OCI-LY1 (cell line): Measurements from ENCODE around the gene SCD.

Experiments
- H2AFZ ChIP-seq: fragments of 200-600 bp; sonication (generic), shearing (Covaris generic); 2 replicates; pipeline ENCODE4 v1.6.0; 2014; ENCODE audit warnings: antibody characterized with exemption, mild to moderate bottlenecking, low read length
- H3F3A ChIP-seq: fragments of 200-600 bp; sonication (generic), shearing (Covaris generic); 2 replicates; pipeline ENCODE4 v1.6.0; 2014; ENCODE audit warnings: mild to moderate bottlenecking, antibody characterized with exemption, low read length, moderate library complexity; ENCODE audit not compliant: insufficient read depth
- H3K27ac ChIP-seq: fragments of 200-600 bp; sonication (generic); 2 replicates; pipeline ENCODE4 v1.5.1; 2014; ENCODE audit warnings: low read length, mixed run types, mild to moderate bottlenecking, low read depth; ENCODE audit not compliant: poor library complexity, severe bottlenecking
- H3K27me3 ChIP-seq: fragments of 200-600 bp; sonication (generic); 2 replicates; pipeline ENCODE4 v1.6.0; 2014; ENCODE audit warnings: antibody characterized with exemption, mild to moderate bottlenecking, low read length, moderate library complexity; ENCODE audit not compliant: insufficient read depth
- H3K36me3 ChIP-seq: fragments of 200-600 bp; sonication (generic); 2 replicates; pipeline ENCODE4 v1.6.1; 2014; ENCODE audit warnings: mild to moderate bottlenecking, antibody characterized with exemption, low read length, moderate library complexity, mixed read lengths; ENCODE audit not compliant: insufficient read depth
- H3K4me1 ChIP-seq: fragments of 200-600 bp; sonication (generic); 2 replicates; pipeline ENCODE4 v1.5.1; 2014; ENCODE audit warnings: mild to moderate bottlenecking, low read length, moderate library complexity; ENCODE audit not compliant: insufficient read depth, severe bottlenecking
- H3K4me2 ChIP-seq: fragments of 200-600 bp; sonication (generic), shearing (Covaris generic); 2 replicates; pipeline ENCODE4 v1.6.1; 2014; ENCODE audit warnings: low read length
- H3K4me3 ChIP-seq: fragments of 200-600 bp; sonication (generic); 2 replicates; pipeline ENCODE4 v1.5.1; 2014; ENCODE audit warnings: low read length, low read depth, mild to moderate bottlenecking, mixed read lengths; ENCODE audit not compliant: poor library complexity, severe bottlenecking
- H3K79me2 ChIP-seq: fragments of 200-600 bp; shearing (Covaris generic); 2 replicates; pipeline ENCODE4 v1.6.1; 2016; ENCODE audit warnings: mixed run types, low read length, mixed read lengths; ENCODE audit not compliant: insufficient read depth
- H3K9ac ChIP-seq: fragments of 200-600 bp; sonication (generic), shearing (Covaris generic); 2 replicates; pipeline ENCODE4 v1.6.1; 2014; ENCODE audit warnings: mild to moderate bottlenecking, low read length, mixed read lengths
- H3K9me2 ChIP-seq: fragments of 200-600 bp; sonication (generic), shearing (Covaris generic); 2 replicates; pipeline ENCODE4 v1.6.1; 2014; ENCODE audit warnings: low read depth, mild to moderate bottlenecking, low read length, mixed read lengths
- H3K9me3 ChIP-seq: fragments of 200-600 bp; shearing (Covaris generic); 2 replicates; pipeline ENCODE4 v1.6.1; 2014; ENCODE audit warnings: low read length, mixed read lengths
- H4K20me1 ChIP-seq: fragments of 200-600 bp; sonication (generic), shearing (Covaris generic); 2 replicates; pipeline ENCODE4 v1.6.0; 2016; ENCODE audit warnings: mild to moderate bottlenecking, low read length; ENCODE audit not compliant: insufficient read depth
- CTCF ChIP-seq: fragments of 200-600 bp; sonication (generic), shearing (Covaris generic); IDR thresholded peaks from 2 replicates; pipeline ENCODE4 v1.5.1; 2017; ENCODE audit warnings: mild to moderate bottlenecking, antibody characterized with exemption, low read length, moderate library complexity, mixed read lengths
- EZH2 ChIP-seq: fragments of 200-600 bp; sonication (generic), shearing (Covaris generic); IDR thresholded peaks from 2 replicates; pipeline ENCODE4 v1.8.0; 2017; ENCODE audit warnings: borderline replicate concordance, mixed run types, mild to moderate bottlenecking, antibody characterized with exemption, low read length, moderate library complexity, mixed read lengths

The SCD gene

DNA sequence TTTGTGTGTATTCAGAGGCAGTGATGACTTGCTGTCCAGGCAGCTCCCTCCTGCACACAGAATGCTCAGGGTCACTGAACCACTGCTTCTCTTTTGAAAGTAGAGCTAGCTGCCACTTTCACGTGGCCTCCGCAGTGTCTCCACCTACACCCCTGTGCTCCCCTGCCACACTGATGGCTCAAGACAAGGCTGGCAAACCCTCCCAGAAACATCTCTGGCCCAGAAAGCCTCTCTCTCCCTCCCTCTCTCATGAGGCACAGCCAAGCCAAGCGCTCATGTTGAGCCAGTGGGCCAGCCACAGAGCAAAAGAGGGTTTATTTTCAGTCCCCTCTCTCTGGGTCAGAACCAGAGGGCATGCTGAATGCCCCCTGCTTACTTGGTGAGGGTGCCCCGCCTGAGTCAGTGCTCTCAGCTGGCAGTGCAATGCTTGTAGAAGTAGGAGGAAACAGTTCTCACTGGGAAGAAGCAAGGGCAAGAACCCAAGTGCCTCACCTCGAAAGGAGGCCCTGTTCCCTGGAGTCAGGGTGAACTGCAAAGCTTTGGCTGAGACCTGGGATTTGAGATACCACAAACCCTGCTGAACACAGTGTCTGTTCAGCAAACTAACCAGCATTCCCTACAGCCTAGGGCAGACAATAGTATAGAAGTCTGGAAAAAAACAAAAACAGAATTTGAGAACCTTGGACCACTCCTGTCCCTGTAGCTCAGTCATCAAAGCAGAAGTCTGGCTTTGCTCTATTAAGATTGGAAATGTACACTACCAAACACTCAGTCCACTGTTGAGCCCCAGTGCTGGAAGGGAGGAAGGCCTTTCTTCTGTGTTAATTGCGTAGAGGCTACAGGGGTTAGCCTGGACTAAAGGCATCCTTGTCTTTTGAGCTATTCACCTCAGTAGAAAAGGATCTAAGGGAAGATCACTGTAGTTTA is 15.8 kb downstream of the SCD start:
- Histone ChIP-seq H3K36me3 (peaks cover 49% of the 10 kb centered on the region), H3K9ac (no peak overlapping the region), H3K79me2 (no peaks in the 10 kb centered on the region), H3K4me1 (no peaks in the 10 kb centered on the region), H3K27me3 (no peaks in the 10 kb centered on the region), H3F3A (no peaks in the 10 kb centered on the region), H4K20me1 (no peaks in the 10 kb centered on the region), H2AFZ (no peak overlapping the region), H3K4me3 (no peak overlapping the region), H3K4me2 (no peak overlapping the region), H3K27ac (no peak overlapping the region), H3K9me2 (no peaks in the 10 kb centered on the region), H3K9me3 (no peaks in the 10 kb centered on the region)
- no peak for TF ChIP-seq CTCF
- TF ChIP-seq EZH2: no peak

DNA sequence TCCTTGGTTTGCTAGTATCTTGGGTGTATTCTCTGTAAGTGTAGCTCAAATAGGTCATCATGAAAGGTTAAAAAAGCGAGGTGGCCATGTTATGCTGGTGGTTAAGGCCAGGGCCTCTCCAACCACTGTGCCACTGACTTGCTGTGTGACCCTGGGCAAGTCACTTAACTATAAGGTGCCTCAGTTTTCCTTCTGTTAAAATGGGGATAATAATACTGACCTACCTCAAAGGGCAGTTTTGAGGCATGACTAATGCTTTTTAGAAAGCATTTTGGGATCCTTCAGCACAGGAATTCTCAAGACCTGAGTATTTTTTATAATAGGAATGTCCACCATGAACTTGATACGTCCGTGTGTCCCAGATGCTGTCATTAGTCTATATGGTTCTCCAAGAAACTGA is 17.1 kb downstream of the SCD start:
- H3K27ac ChIP-seq: no peak overlapping the region
- H3K9ac ChIP-seq: no peak overlapping the region
- H3K4me2 ChIP-seq: no peak overlapping the region
- no peaks in the 10 kb centered on the region for H3F3A ChIP-seq
- H3K4me1 ChIP-seq: no peaks in the 10 kb centered on the region
- H3K9me3 ChIP-seq: no peaks in the 10 kb centered on the region
- no peaks in the 10 kb centered on the region for H3K27me3 ChIP-seq
- H3K9me2 ChIP-seq: no peaks in the 10 kb centered on the region
- H4K20me1 ChIP-seq: no peaks in the 10 kb centered on the region
- no peak overlapping the region for H3K4me3 ChIP-seq
- TF ChIP-seq CTCF (no peak), EZH2 (no peak)
- H2AFZ ChIP-seq: no peak overlapping the region
- H3K36me3 ChIP-seq: peaks cover 42% of the 10 kb centered on the region
- H3K79me2 ChIP-seq: no peaks in the 10 kb centered on the region

DNA sequence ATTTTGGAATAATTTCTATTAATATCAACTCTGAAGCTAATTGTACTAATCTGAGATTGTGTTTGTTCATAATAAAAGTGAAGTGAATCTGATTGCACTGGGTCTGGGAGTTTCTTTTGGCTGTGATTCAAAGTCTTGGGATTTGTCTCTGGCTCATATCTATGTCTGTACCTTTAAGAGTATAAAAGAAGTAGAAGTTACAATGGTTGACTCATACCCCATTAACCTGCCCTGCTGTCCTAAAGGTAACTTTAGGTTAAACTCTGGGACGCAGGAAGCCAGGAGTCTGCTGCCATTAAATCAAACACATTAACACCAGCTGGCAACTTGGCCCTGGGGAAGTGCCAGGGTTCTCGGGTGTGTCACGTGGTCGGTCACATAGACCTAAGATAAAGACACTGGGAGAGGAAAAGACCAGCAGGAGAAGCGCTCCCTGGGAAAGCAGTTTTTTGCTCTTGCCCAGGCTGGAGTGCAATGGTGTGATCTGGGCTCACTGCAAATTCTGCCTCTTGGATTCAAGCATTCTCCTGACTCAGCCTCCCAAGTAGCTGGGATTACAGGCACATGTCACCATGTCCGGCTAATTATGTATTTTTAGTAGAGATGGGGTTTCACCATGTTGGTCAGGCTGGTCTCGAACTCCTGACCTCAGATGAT is 17.8 kb downstream of the SCD start:
- no peak overlapping the region for H2AFZ ChIP-seq
- no peak overlapping the region for H3K9ac ChIP-seq
- no peaks in the 10 kb centered on the region for H3F3A ChIP-seq
- no peaks in the 10 kb centered on the region for H3K9me3 ChIP-seq
- H3K79me2 ChIP-seq: no peaks in the 10 kb centered on the region
- no peak overlapping the region for H3K4me2 ChIP-seq
- H4K20me1 ChIP-seq: no peaks in the 10 kb centered on the region
- H3K4me1 ChIP-seq: peaks cover 1% of the 10 kb centered on the region
- H3K36me3 ChIP-seq: peaks cover 35% of the 10 kb centered on the region
- no peaks in the 10 kb centered on the region for H3K27me3 ChIP-seq
- H3K27ac ChIP-seq: no peak overlapping the region
- H3K4me3 ChIP-seq: no peak overlapping the region
- no peaks in the 10 kb centered on the region for H3K9me2 ChIP-seq
- TF ChIP-seq CTCF (no peak), EZH2 (no peak)
